ENCODE results near the gene ZBTB17.

The ZBTB17 gene

GRCh38 chr1:15992582-15993500 lies 16.9 kb upstream of the ZBTB17 start:
- TF ChIP-seq CTCF (conservative IDR thresholded peaks at IDR 0.05; ENCODE audit: control insufficient read depth, insufficient read depth, low read depth, low read length): no peak
- DNase-seq (ENCODE audit: low read depth): no peak
- no peak overlapping the region for H3K4me3 ChIP-seq (ENCODE audit: control insufficient read depth, low read depth, low read length)

- no peak overlapping the region for H3K4me3 ChIP-seq (ENCODE audit: control insufficient read depth, low read depth, low read length)
- DNase-seq (ENCODE audit: low read depth): no peak
- TF ChIP-seq CTCF (conservative IDR thresholded peaks at IDR 0.05; ENCODE audit: control insufficient read depth, insufficient read depth, low read depth, low read length): no peak
These were observed 16.3 kb upstream of the ZBTB17 start for GRCh38 chr1:15992187-15992553.

- no peak for TF ChIP-seq CTCF (conservative IDR thresholded peaks at IDR 0.05; ENCODE audit: control insufficient read depth, insufficient read depth, low read depth, low read length)
- DNase-seq (ENCODE audit: low read depth): no peak
These were observed 15.7 kb upstream of the ZBTB17 start for GRCh38 chr1:15991427-15992186.

GRCh38 chr1:15989776-15990175 lies 13.9 kb upstream of the ZBTB17 start:
- TF ChIP-seq CTCF (conservative IDR thresholded peaks at IDR 0.05; ENCODE audit: control insufficient read depth, insufficient read depth, low read depth, low read length): no peak
- DNase-seq (ENCODE audit: low read depth): no peak
- no peak overlapping the region for H3K4me3 ChIP-seq (ENCODE audit: control insufficient read depth, low read depth, low read length)

More at GRCh38 chr1:15991427-15992186, 15.7 kb upstream of the ZBTB17 start:
- H3K4me3 ChIP-seq (ENCODE audit: control insufficient read depth, low read depth, low read length): no peak overlapping the region

GRCh38 chr1:15988856-15989736 lies 13.2 kb upstream of the ZBTB17 start:
- DNase-seq (ENCODE audit: low read depth): no peak
- no peak overlapping the region for H3K4me3 ChIP-seq (ENCODE audit: control insufficient read depth, low read depth, low read length)
- TF ChIP-seq CTCF (conservative IDR thresholded peaks at IDR 0.05; ENCODE audit: control insufficient read depth, insufficient read depth, low read depth, low read length): no peak

GRCh38 chr1:15985611-15986297 lies 9.9 kb upstream of the ZBTB17 start:
- DNase-seq (ENCODE audit: low read depth): no peak
- H3K4me3 ChIP-seq (ENCODE audit: control insufficient read depth, low read depth, low read length): no peak overlapping the region
- TF ChIP-seq CTCF (conservative IDR thresholded peaks at IDR 0.05; ENCODE audit: control insufficient read depth, insufficient read depth, low read depth, low read length): no peak

Data from fibroblast of mammary gland (primary cell).